HEK293 (cell line): Measurements from ENCODE around the gene PDCD1LG2.

ENCODE experiments used
- CTCF ChIA-PET: fragments of 350-600 bp; formaldehyde crosslinking; extraction: SDS; loops from one replicate; lab custom pipeline; 2021; ENCODE audit warnings: antibody characterized with exemption; lab: Yijun Ruan, JAX
- POLR2A ChIA-PET: fragments of 300-600 bp; formaldehyde crosslinking; extraction: SDS; loops from one replicate; lab custom pipeline; 2020; ENCODE audit warnings: antibody characterized with exemption, inconsistent platforms; lab: Yijun Ruan, JAX
- H3K27ac ChIP-seq: fragments of 200-500 bp; sonication (Bioruptor generic); 2 replicates; pipeline ENCODE4 v1.5.1; 2014; ENCODE audit warnings: low read depth, low read length, control low read depth, inconsistent platforms; ENCODE audit errors: extremely low read depth
- H3K36me3 ChIP-seq, 2 experiments: fragments of 200-500 bp in 1 of 2; sonication (Bioruptor generic) in 1 of 2; 1 replicate in 1 of 2; 2 replicates in 1 of 2; pipeline ENCODE4 v1.5.1; 2014 to 2017; ENCODE audit warnings: inconsistent platforms in 2 of 2, low read length in 2 of 2; ENCODE audit not compliant: control insufficient read depth in 2 of 2, insufficient read depth in 1 of 2
- H3K4me1 ChIP-seq: fragments of 200-500 bp; sonication (Bioruptor generic); 2 replicates; pipeline ENCODE4 v1.5.1; 2014; ENCODE audit warnings: mild to moderate bottlenecking, low read length, inconsistent platforms; ENCODE audit not compliant: control insufficient read depth, insufficient read depth
- H3K4me3 ChIP-seq: 2 replicates; pipeline ENCODE4 v1.5.1; 2011; ENCODE audit warnings: low read depth, mild to moderate bottlenecking, control low read depth, low read length, moderate library complexity
- H3K9me3 ChIP-seq: fragments of 200-500 bp; sonication (Bioruptor generic); 2 replicates; pipeline ENCODE4 v1.5.1; 2014; ENCODE audit warnings: low read depth, low read length, inconsistent platforms; ENCODE audit not compliant: control insufficient read depth, insufficient read depth
- BCL6B ChIP-seq: fragments of 450-650 bp; formaldehyde crosslinking; IDR thresholded peaks from 2 replicates; pipeline ENCODE4 v1.5.1; 2017; ENCODE audit warnings: missing biosample characterization, missing genetic modification characterization
- PRDM1 ChIP-seq: fragments of 450-650 bp; formaldehyde crosslinking; IDR thresholded peaks from 2 replicates; pipeline ENCODE4; 2016; ENCODE audit warnings: missing biosample characterization, missing genetic modification characterization
- SP2 ChIP-seq: fragments of 450-650 bp; formaldehyde crosslinking; IDR thresholded peaks from 2 replicates; pipeline ENCODE4 v1.5.1; 2016; ENCODE audit warnings: missing biosample characterization, missing genetic modification characterization
- TCF7L2 ChIP-seq: IDR thresholded peaks from 2 replicates; pipeline ENCODE4 v1.6.1; 2011; ENCODE audit warnings: low read depth, mild to moderate bottlenecking, inconsistent platforms, low read length, moderate library complexity, borderline replicate concordance
- ZBTB11 ChIP-seq: fragments of 450-650 bp; formaldehyde crosslinking; conservative IDR thresholded peaks from 2 replicates; pipeline ENCODE4 v1.5.1; 2016; ENCODE audit warnings: low read depth, missing biosample characterization, missing genetic modification characterization
- ZNF140 ChIP-seq: fragments of 450-650 bp; formaldehyde crosslinking; IDR thresholded peaks from 2 replicates; pipeline ENCODE4 v1.5.1; 2016; ENCODE audit warnings: missing biosample characterization, missing genetic modification characterization
- ZNF148 ChIP-seq: fragments of 450-650 bp; formaldehyde crosslinking; IDR thresholded peaks from 2 replicates; pipeline ENCODE4 v1.5.0; 2017; ENCODE audit warnings: missing biosample characterization, missing genetic modification characterization, borderline replicate concordance
- ZNF16 ChIP-seq: fragments of 450-650 bp; formaldehyde crosslinking; IDR thresholded peaks from 2 replicates; pipeline ENCODE4 v1.5.1; 2016; ENCODE audit warnings: low read depth, missing biosample characterization, missing genetic modification characterization
- ZNF274 ChIP-seq, 2 experiments: fragments of 200-500 bp in 1 of 2; fragments of 450-650 bp in 1 of 2; sonication (Bioruptor generic) in 1 of 2; formaldehyde crosslinking in 1 of 2; IDR thresholded peaks; 2 replicates each; pipeline versions ENCODE4 v1.5.1 to v1.6.1; 2014 to 2016; ENCODE audit warnings: borderline replicate concordance in 1 of 2, inconsistent platforms in 1 of 2, low read length in 1 of 2, missing biosample characterization in 1 of 2, missing genetic modification characterization in 1 of 2
- ZNF366 ChIP-seq: fragments of 450-650 bp; formaldehyde crosslinking; conservative IDR thresholded peaks from 2 replicates; pipeline ENCODE4 v1.5.1; 2016; ENCODE audit warnings: missing biosample characterization, missing genetic modification characterization
- ZNF37A ChIP-seq: fragments of 450-650 bp; IDR thresholded peaks from 2 replicates; pipeline ENCODE4 v1.5.1; 2018; ENCODE audit warnings: missing biosample characterization, missing genetic modification characterization
- ZNF416 ChIP-seq: fragments of 450-650 bp; formaldehyde crosslinking; IDR thresholded peaks from 2 replicates; pipeline ENCODE4 v1.5.1; 2016; ENCODE audit warnings: missing biosample characterization, missing genetic modification characterization
- ZNF433 ChIP-seq: fragments of 450-650 bp; formaldehyde crosslinking; IDR thresholded peaks from 2 replicates; pipeline ENCODE4 v1.5.1; 2016; ENCODE audit warnings: missing biosample characterization, missing genetic modification characterization, low read depth
- ZNF510 ChIP-seq: fragments of 450-650 bp; formaldehyde crosslinking; IDR thresholded peaks from 2 replicates; pipeline ENCODE4 v1.5.1; 2018; ENCODE audit warnings: mild to moderate bottlenecking, missing genetic modification characterization, missing biosample characterization; ENCODE audit not compliant: insufficient replicate concordance
- ZNF514 ChIP-seq: fragments of 450-650 bp; formaldehyde crosslinking; IDR thresholded peaks from 2 replicates; pipeline ENCODE4 v1.5.1; 2016; ENCODE audit warnings: missing biosample characterization, missing genetic modification characterization
- ZNF544 ChIP-seq: fragments of 450-650 bp; formaldehyde crosslinking; IDR thresholded peaks from 2 replicates; pipeline ENCODE4 v1.5.0; 2017; ENCODE audit warnings: missing biosample characterization, missing genetic modification characterization
- ZNF560 ChIP-seq: fragments of 450-650 bp; formaldehyde crosslinking; IDR thresholded peaks from 2 replicates; pipeline ENCODE4 v1.5.1; 2017; ENCODE audit warnings: missing biosample characterization, missing genetic modification characterization, borderline replicate concordance
- ZNF624 ChIP-seq: fragments of 450-650 bp; formaldehyde crosslinking; IDR thresholded peaks from 2 replicates; pipeline ENCODE4 v1.5.1; 2017; ENCODE audit warnings: missing biosample characterization, missing genetic modification characterization
- ZNF76 ChIP-seq: fragments of 450-650 bp; formaldehyde crosslinking; IDR thresholded peaks from 2 replicates; pipeline ENCODE4; 2016; ENCODE audit warnings: low read depth, missing biosample characterization, missing genetic modification characterization, borderline replicate concordance
- ZNF776 ChIP-seq: fragments of 450-650 bp; formaldehyde crosslinking; IDR thresholded peaks from 2 replicates; pipeline ENCODE4 v1.5.0; 2017; ENCODE audit warnings: missing biosample characterization, missing genetic modification characterization, borderline replicate concordance

PDCD1LG2 gene

GRCh38 chr9:5486988-5487387, 23.3 kb upstream of the PDCD1LG2 start:
- H3K4me3 ChIP-seq, result no peak overlapping the region
- H3K9me3 ChIP-seq, result no peaks in the 10 kb centered on the region
- H3K27ac ChIP-seq, result no peak overlapping the region
- ChIA-PET POLR2A (no interaction called here), CTCF (interaction anchor here (0.7 kb wide), 1 partner anchor 114 kb away, joined by 3 read pairs; no protein-coding TSS in a partner anchor)
- TF ChIP-seq ZNF514 (tag by site-specific recombination), result no peak
- TF ChIP-seq ZNF416 (tag by site-specific recombination), result no peak
- no peak for TF ChIP-seq ZNF510 (tag by site-specific recombination)
- no peaks in the 10 kb centered on the region for H3K36me3 ChIP-seq
- no peaks in the 10 kb centered on the region for H3K4me1 ChIP-seq

GRCh38 chr9:5488221-5489008, 21.9 kb upstream of the PDCD1LG2 start:
- H3K9me3 ChIP-seq, result no peaks in the 10 kb centered on the region
- TF ChIP-seq TCF7L2, result no peak
- TF ChIP-seq ZNF140 (tag by site-specific recombination), result no peak
- TF ChIP-seq ZNF274 (IDR thresholded peaks at IDR 0.05; ENCODE audit: low read length), result no peak
- TF ChIP-seq ZNF274 (tag by site-specific recombination; IDR thresholded peaks at IDR 0.05; ENCODE audit: borderline replicate concordance), result no peak
- no peak for TF ChIP-seq ZNF560
- no peak for TF ChIP-seq ZNF16 (tag by site-specific recombination)
- TF ChIP-seq, all 188 proteins: peak for 0
- no peak overlapping the region for H3K4me3 ChIP-seq
- no peak overlapping the region for H3K27ac ChIP-seq
- CTCF ChIA-PET, result no interaction called here
- POLR2A ChIA-PET, result no interaction called here
- no peaks in the 10 kb centered on the region for H3K36me3 ChIP-seq
- H3K4me1 ChIP-seq, result no peaks in the 10 kb centered on the region

- ChIA-PET POLR2A (no interaction called here), CTCF (no interaction called here)
- TF ChIP-seq ZNF76 (no peak), ZNF514 (tag by site-specific recombination) (no peak), PRDM1 (no peak), ZNF366 (tag by site-specific recombination) (no peak), ZNF624 (tag by site-specific recombination) (no peak), ZNF148 (tag by site-specific recombination) (no peak), SP2 (no peak), BCL6B (tag by site-specific recombination) (no peak), ZNF544 (tag by site-specific recombination) (no peak), ZNF776 (tag by site-specific recombination) (no peak), ZBTB11 (tag by site-specific recombination) (no peak), ZNF37A (tag by site-specific recombination) (no peak), ZNF433 (tag by site-specific recombination) (no peak)
- Histone ChIP-seq H3K36me3 (no peaks in the 10 kb centered on the region), H3K4me1 (no peaks in the 10 kb centered on the region), H3K27ac (no peak overlapping the region), H3K4me3 (no peak overlapping the region), H3K9me3 (no peaks in the 10 kb centered on the region)
These were observed 20.5 kb upstream of the PDCD1LG2 start for GRCh38 chr9:5489630-5490490.
